HEK293 (cell line): ENCODE measurements around the gene CRACR2A.

ENCODE experiments used
- CTCF ChIP-seq: fragments of 450-650 bp; formaldehyde crosslinking; IDR thresholded peaks from 2 replicates; pipeline ENCODE4 v1.5.1; 2016; ENCODE audit warnings: missing biosample characterization, missing genetic modification characterization
- KLF10 ChIP-seq: fragments of 450-650 bp; IDR thresholded peaks from 2 replicates; pipeline ENCODE4 v1.5.1; 2018; ENCODE audit warnings: missing biosample characterization, mild to moderate bottlenecking, missing genetic modification characterization
- MEIS1 ChIP-seq: sonication (generic); formaldehyde crosslinking; IDR thresholded peaks from 2 replicates; pipeline ENCODE4 v1.8.1; 2022; ENCODE audit warnings: missing genetic modification reagents, mild to moderate bottlenecking, borderline replicate concordance
- REPIN1 ChIP-seq: fragments of 450-650 bp; formaldehyde crosslinking; IDR thresholded peaks from 2 replicates; pipeline ENCODE4 v1.5.1; 2017; ENCODE audit warnings: missing biosample characterization, missing genetic modification characterization, low read depth
- ZBTB10 ChIP-seq: fragments of 450-650 bp; formaldehyde crosslinking; IDR thresholded peaks from 2 replicates; pipeline ENCODE4 v1.5.1; 2016; ENCODE audit warnings: missing biosample characterization, missing genetic modification characterization
- ZBTB7A ChIP-seq: fragments of 450-650 bp; formaldehyde crosslinking; IDR thresholded peaks from 2 replicates; pipeline ENCODE4 v1.5.1; 2016; ENCODE audit warnings: low read depth, missing biosample characterization, missing genetic modification characterization
- ZBTB8A ChIP-seq: fragments of 450-650 bp; formaldehyde crosslinking; IDR thresholded peaks from 2 replicates; pipeline ENCODE4 v1.5.1; 2016; ENCODE audit warnings: missing biosample characterization, missing genetic modification characterization
- ZEB2 ChIP-seq: fragments of 450-650 bp; formaldehyde crosslinking; IDR thresholded peaks from 2 replicates; pipeline ENCODE4 v1.5.1; 2016; ENCODE audit warnings: missing biosample characterization, missing genetic modification characterization
- ZFP41 ChIP-seq: fragments of 450-650 bp; formaldehyde crosslinking; IDR thresholded peaks from 2 replicates; pipeline ENCODE4 v1.5.1; 2016; ENCODE audit warnings: missing biosample characterization, missing genetic modification characterization, borderline replicate concordance
- ZIC2 ChIP-seq: fragments of 450-650 bp; formaldehyde crosslinking; IDR thresholded peaks from 2 replicates; pipeline ENCODE4 v1.5.1; 2016; ENCODE audit warnings: missing biosample characterization, missing genetic modification characterization
- ZNF140 ChIP-seq: fragments of 450-650 bp; formaldehyde crosslinking; IDR thresholded peaks from 2 replicates; pipeline ENCODE4 v1.5.1; 2016; ENCODE audit warnings: missing biosample characterization, missing genetic modification characterization
- ZNF16 ChIP-seq: fragments of 450-650 bp; formaldehyde crosslinking; IDR thresholded peaks from 2 replicates; pipeline ENCODE4 v1.5.1; 2016; ENCODE audit warnings: low read depth, missing biosample characterization, missing genetic modification characterization
- ZNF174 ChIP-seq: fragments of 450-650 bp; formaldehyde crosslinking; IDR thresholded peaks from 2 replicates; pipeline ENCODE4 v1.5.0; 2017; ENCODE audit warnings: missing biosample characterization, mild to moderate bottlenecking, missing genetic modification characterization
- ZNF335 ChIP-seq: fragments of 450-650 bp; formaldehyde crosslinking; conservative IDR thresholded peaks from 2 replicates; pipeline ENCODE4 v1.5.1; 2016; ENCODE audit warnings: missing biosample characterization, missing genetic modification characterization
- ZNF366 ChIP-seq: fragments of 450-650 bp; formaldehyde crosslinking; conservative IDR thresholded peaks from 2 replicates; pipeline ENCODE4 v1.5.1; 2016; ENCODE audit warnings: missing biosample characterization, missing genetic modification characterization
- ZNF404 ChIP-seq: fragments of 450-650 bp; formaldehyde crosslinking; IDR thresholded peaks from 2 replicates; pipeline ENCODE4 v1.5.1; 2017; ENCODE audit warnings: missing biosample characterization, missing genetic modification characterization
- ZNF423 ChIP-seq: fragments of 450-650 bp; formaldehyde crosslinking; IDR thresholded peaks from 2 replicates; pipeline ENCODE4 v1.5.1; 2016; ENCODE audit warnings: missing biosample characterization, missing genetic modification characterization
- ZNF449 ChIP-seq: fragments of 450-650 bp; formaldehyde crosslinking; IDR thresholded peaks from 2 replicates; pipeline ENCODE4 v1.5.1; 2017; ENCODE audit warnings: missing biosample characterization, mild to moderate bottlenecking, missing genetic modification characterization, moderate library complexity
- ZNF488 ChIP-seq: fragments of 450-650 bp; formaldehyde crosslinking; IDR thresholded peaks from 2 replicates; pipeline ENCODE4 v1.5.1; 2016; ENCODE audit warnings: missing biosample characterization, missing genetic modification characterization
- ZNF555 ChIP-seq: fragments of 450-650 bp; formaldehyde crosslinking; conservative IDR thresholded peaks from 2 replicates; pipeline ENCODE4 v1.5.1; 2017; ENCODE audit warnings: missing biosample characterization, mild to moderate bottlenecking, missing genetic modification characterization, inconsistent platforms
- ZNF580 ChIP-seq: fragments of 450-650 bp; formaldehyde crosslinking; IDR thresholded peaks from 2 replicates; pipeline ENCODE4 v1.5.1; 2016; ENCODE audit warnings: missing biosample characterization, missing genetic modification characterization
- ZNF624 ChIP-seq: fragments of 450-650 bp; formaldehyde crosslinking; IDR thresholded peaks from 2 replicates; pipeline ENCODE4 v1.5.1; 2017; ENCODE audit warnings: missing biosample characterization, missing genetic modification characterization
- ZNF629 ChIP-seq: fragments of 450-650 bp; formaldehyde crosslinking; IDR thresholded peaks from 2 replicates; pipeline ENCODE4 v1.5.1; 2017; ENCODE audit warnings: missing biosample characterization, missing genetic modification characterization
- ZNF660 ChIP-seq: fragments of 450-650 bp; IDR thresholded peaks from 2 replicates; pipeline ENCODE4 v1.5.1; 2018; ENCODE audit warnings: missing biosample characterization, mild to moderate bottlenecking, missing genetic modification characterization
- ZNF701 ChIP-seq: fragments of 450-650 bp; formaldehyde crosslinking; IDR thresholded peaks from 2 replicates; pipeline ENCODE4 v1.5.1; 2016; ENCODE audit warnings: missing biosample characterization, missing genetic modification characterization
- ZNF747 ChIP-seq: fragments of 450-650 bp; formaldehyde crosslinking; IDR thresholded peaks from 2 replicates; pipeline ENCODE4 v1.5.1; 2016; ENCODE audit warnings: missing biosample characterization, missing genetic modification characterization
- ZNF837 ChIP-seq: fragments of 450-650 bp; formaldehyde crosslinking; IDR thresholded peaks from 2 replicates; pipeline ENCODE4 v1.5.1; 2016; ENCODE audit warnings: missing biosample characterization, missing genetic modification characterization
- ZSCAN16 ChIP-seq: fragments of 450-650 bp; formaldehyde crosslinking; IDR thresholded peaks from 2 replicates; pipeline ENCODE4 v1.5.1; 2016; ENCODE audit warnings: missing biosample characterization, missing genetic modification characterization
- TF ChIP-seq, protein P1 (sequence below): fragments of 450-650 bp; formaldehyde crosslinking; IDR thresholded peaks from 2 replicates; pipeline ENCODE4 v1.5.1; 2017; ENCODE audit warnings: missing biosample characterization, missing genetic modification characterization
- TF ChIP-seq, protein P2 (sequence below): fragments of 450-650 bp; formaldehyde crosslinking; IDR thresholded peaks from 2 replicates; pipeline ENCODE4 v1.5.1; 2016; ENCODE audit warnings: missing biosample characterization, missing genetic modification characterization

Gene CRACR2A

GRCh38 chr12:3604748-3605586 is 147.9 kb downstream of the CRACR2A start (continued):
- no peak for TF ChIP-seq CTCF (tag by site-specific recombination)
- peak; percentile 81 for TF ChIP-seq ZIC2
- no peak for TF ChIP-seq ZNF629 (tag by site-specific recombination)
- TF ChIP-seq, protein P1, sequence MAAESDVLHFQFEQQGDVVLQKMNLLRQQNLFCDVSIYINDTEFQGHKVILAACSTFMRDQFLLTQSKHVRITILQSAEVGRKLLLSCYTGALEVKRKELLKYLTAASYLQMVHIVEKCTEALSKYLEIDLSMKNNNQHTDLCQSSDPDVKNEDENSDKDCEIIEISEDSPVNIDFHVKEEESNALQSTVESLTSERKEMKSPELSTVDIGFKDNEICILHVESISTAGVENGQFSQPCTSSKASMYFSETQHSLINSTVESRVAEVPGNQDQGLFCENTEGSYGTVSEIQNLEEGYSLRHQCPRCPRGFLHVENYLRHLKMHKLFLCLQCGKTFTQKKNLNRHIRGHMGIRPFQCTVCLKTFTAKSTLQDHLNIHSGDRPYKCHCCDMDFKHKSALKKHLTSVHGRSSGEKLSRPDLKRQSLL (tag by site-specific recombination): no peak
- no peak for TF ChIP-seq ZBTB8A
- no peak for TF ChIP-seq ZNF555 (tag by site-specific recombination)
- no peak for TF ChIP-seq ZNF140 (tag by site-specific recombination)
- TF ChIP-seq ZNF624 (tag by site-specific recombination): no peak
- TF ChIP-seq REPIN1: no peak
- TF ChIP-seq ZBTB7A (tag by site-specific recombination): no peak
- TF ChIP-seq ZNF580: no peak
- TF ChIP-seq ZNF747 (tag by site-specific recombination): no peak
- no peak for TF ChIP-seq ZNF423 (tag by site-specific recombination)
- TF ChIP-seq ZNF701 (tag by site-specific recombination): no peak
- no peak for TF ChIP-seq ZNF335 (tag by site-specific recombination)
- no peak for TF ChIP-seq ZNF174 (tag by site-specific recombination)
- TF ChIP-seq ZFP41: no peak
- TF ChIP-seq, protein P2, sequence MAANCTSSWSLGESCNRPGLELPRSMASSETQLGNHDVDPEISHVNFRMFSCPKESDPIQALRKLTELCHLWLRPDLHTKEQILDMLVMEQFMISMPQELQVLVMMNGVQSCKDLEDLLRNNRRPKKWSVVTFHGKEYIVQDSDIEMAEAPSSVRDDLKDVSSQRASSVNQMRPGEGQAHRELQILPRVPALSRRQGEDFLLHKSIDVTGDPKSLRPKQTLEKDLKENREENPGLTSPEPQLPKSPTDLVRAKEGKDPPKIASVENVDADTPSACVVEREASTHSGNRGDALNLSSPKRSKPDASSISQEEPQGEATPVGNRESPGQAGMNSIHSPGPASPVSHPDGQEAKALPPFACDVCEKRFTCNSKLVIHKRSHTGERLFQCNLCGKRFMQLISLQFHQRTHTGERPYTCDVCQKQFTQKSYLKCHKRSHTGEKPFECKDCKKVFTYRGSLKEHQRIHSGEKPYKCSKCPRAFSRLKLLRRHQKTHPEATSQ (tag by site-specific recombination): no peak
- no peak for TF ChIP-seq ZNF449 (tag by site-specific recombination)
- TF ChIP-seq KLF10: no peak
- no peak for TF ChIP-seq ZBTB10 (tag by site-specific recombination)
- no peak for TF ChIP-seq MEIS1 (CRISPR knock-in tag)
- no peak for TF ChIP-seq ZNF488 (tag by site-specific recombination)
- TF ChIP-seq ZEB2 (tag by site-specific recombination): no peak
- no peak for TF ChIP-seq ZNF837 (tag by site-specific recombination)
- no peak for TF ChIP-seq ZNF366 (tag by site-specific recombination)
- TF ChIP-seq ZNF404: no peak
- no peak for TF ChIP-seq ZNF16 (tag by site-specific recombination)
- 0 out of 2 replicates have a peak, but pooled peaks have one; percentile 54 for TF ChIP-seq ZNF660 (tag by site-specific recombination)
- TF ChIP-seq ZSCAN16: no peak
